BE2C (cell line): ENCODE data around the gene ZNF511.

Source experiments
- DNase-seq: peaks from one replicate; pipeline ENCODE4 v3.0.0-alpha.2; 2020
- H3K27me3 ChIP-seq: fragments of 250-450 bp; sonication (Bioruptor Pico); 2 replicates; pipeline ENCODE4 v1.5.1; 2020; ENCODE audit warnings: mild to moderate bottlenecking
- H3K36me3 ChIP-seq: fragments of 250-450 bp; sonication (Bioruptor Pico); 2 replicates; pipeline ENCODE4 v1.5.1; 2020; ENCODE audit warnings: mild to moderate bottlenecking
- H3K4me1 ChIP-seq: fragments of 250-450 bp; sonication (Bioruptor Pico); 2 replicates; pipeline ENCODE4 v1.5.1; 2020
- H3K4me3 ChIP-seq: 2 replicates; pipeline ENCODE4 v1.5.1; 2011; ENCODE audit warnings: low read depth, low read length
- H3K9me3 ChIP-seq: fragments of 250-450 bp; sonication (Bioruptor Pico); 2 replicates; pipeline ENCODE4 v1.5.1; 2020
- CTCF ChIP-seq: IDR thresholded peaks from 2 replicates; pipeline ENCODE4 v1.5.1; 2012; ENCODE audit warnings: mild to moderate bottlenecking, low read depth, low read length

Gene ZNF511

GRCh38 chr10:133295426-133296320 lies 13.0 kb upstream of the ZNF511 start:
- Histone ChIP-seq H3K4me1 (no peaks in the 10 kb centered on the region), H3K9me3 (no peaks in the 10 kb centered on the region), H3K4me3 (no peak overlapping the region), H3K27me3 (no peaks in the 10 kb centered on the region), H3K36me3 (peaks cover 45% of the 10 kb centered on the region)
- TF ChIP-seq CTCF = no peak
- no peak for DNase-seq

GRCh38 chr10:133297504-133297903 lies 11.2 kb upstream of the ZNF511 start:
- DNase-seq = no peak
- TF ChIP-seq CTCF = no peak
- no peaks in the 10 kb centered on the region for H3K9me3 ChIP-seq
- peaks cover 44% of the 10 kb centered on the region for H3K36me3 ChIP-seq
- no peaks in the 10 kb centered on the region for H3K27me3 ChIP-seq
- no peak overlapping the region for H3K4me3 ChIP-seq
- no peaks in the 10 kb centered on the region for H3K4me1 ChIP-seq

GRCh38 chr10:133298466-133298865 lies 10.2 kb upstream of the ZNF511 start:
- Histone ChIP-seq H3K4me1 (no peaks in the 10 kb centered on the region), H3K4me3 (no peak overlapping the region), H3K36me3 (peaks cover 34% of the 10 kb centered on the region), H3K9me3 (no peaks in the 10 kb centered on the region), H3K27me3 (no peaks in the 10 kb centered on the region)
- no peak for TF ChIP-seq CTCF
- DNase-seq = no peak

- Histone ChIP-seq H3K27me3 (no peaks in the 10 kb centered on the region), H3K4me3 (no peak overlapping the region), H3K4me1 (no peaks in the 10 kb centered on the region), H3K36me3 (peaks cover 32% of the 10 kb centered on the region), H3K9me3 (no peaks in the 10 kb centered on the region)
- no peak for TF ChIP-seq CTCF
- no peak for DNase-seq
Observed at GRCh38 chr10:133299224-133299623, 9.5 kb upstream of the ZNF511 start.

GRCh38 chr10:133299738-133300137 lies 9.0 kb upstream of the ZNF511 start:
- TF ChIP-seq CTCF = no peak
- DNase-seq = no peak
- H3K36me3 ChIP-seq = peaks cover 32% of the 10 kb centered on the region

GRCh38 chr10:133302230-133302629 lies 6.5 kb upstream of the ZNF511 start:
- Histone ChIP-seq H3K4me1 (no peaks in the 10 kb centered on the region), H3K36me3 (peaks cover 18% of the 10 kb centered on the region), H3K27me3 (no peaks in the 10 kb centered on the region), H3K9me3 (no peaks in the 10 kb centered on the region), H3K4me3 (no peak overlapping the region)
- TF ChIP-seq CTCF = no peak
- DNase-seq = no peak

More at GRCh38 chr10:133299738-133300137, 9.0 kb upstream of the ZNF511 start:
- Histone ChIP-seq H3K4me1 (no peaks in the 10 kb centered on the region), H3K4me3 (no peak overlapping the region), H3K27me3 (no peaks in the 10 kb centered on the region), H3K9me3 (no peaks in the 10 kb centered on the region)
